ENCODE data around the gene HOXB9.

Gene HOXB9

GRCh38 chr17:48622857-48623256, 3.3 kb downstream of the HOXB9 start:
- DNase-seq = no peak

DNA sequence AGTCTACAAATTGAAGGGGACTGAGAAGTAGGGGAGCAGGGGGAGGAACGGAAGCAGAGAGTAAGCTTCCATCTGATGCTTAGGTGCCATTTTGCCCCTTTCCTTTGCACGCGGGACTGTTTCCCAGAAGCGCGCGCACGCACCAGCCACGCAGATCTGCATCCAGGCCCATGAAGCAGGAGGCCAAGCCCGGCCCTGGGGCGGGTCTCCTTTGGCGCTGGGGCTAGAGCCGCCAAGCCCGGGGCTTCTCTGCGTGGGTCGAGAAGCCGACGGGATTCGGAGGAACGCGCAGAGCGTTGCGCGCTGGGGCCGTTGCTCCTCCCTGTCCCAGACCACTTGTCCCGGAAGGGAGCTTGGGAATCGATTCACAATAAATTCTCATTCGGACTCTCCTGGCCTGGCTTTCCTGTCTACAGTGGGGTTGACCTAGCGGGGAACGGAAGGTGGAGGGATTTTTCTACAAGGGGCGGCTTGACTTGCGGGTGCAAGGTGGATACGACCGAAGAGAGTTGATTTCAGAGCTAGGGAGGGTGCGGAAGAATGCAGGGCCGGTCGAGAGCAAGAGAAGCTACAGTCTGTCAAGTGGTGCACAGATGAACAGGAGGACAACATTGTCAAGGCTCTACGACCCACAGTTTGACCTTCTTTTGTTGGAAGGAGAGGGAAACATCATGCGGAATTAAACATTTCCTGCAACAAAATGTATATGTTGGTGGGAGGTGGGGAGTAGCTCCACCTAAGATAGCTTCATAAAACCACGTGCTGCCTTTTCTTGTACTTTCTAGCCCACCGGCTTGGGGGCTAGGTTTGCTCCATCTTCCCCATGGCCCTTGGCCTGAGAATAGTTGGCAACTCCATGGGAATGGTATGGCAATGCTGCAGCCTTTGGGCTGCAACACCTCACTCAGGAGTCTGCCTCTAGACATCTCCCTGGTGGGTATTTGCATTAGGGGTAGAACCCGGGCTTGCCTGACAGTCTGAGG, 4.5 kb downstream of the HOXB9 start:
- DNase-seq = no peak

GRCh38 chr17:48620461-48621139, 5.6 kb downstream of the HOXB9 start:
- no peak for DNase-seq

- DNase-seq = no peak
Observed at GRCh38 chr17:48619826-48620449, 6.2 kb downstream of the HOXB9 start.

GRCh38 chr17:48618256-48618896, 7.8 kb downstream of the HOXB9 start:
- no peak for DNase-seq

DNA sequence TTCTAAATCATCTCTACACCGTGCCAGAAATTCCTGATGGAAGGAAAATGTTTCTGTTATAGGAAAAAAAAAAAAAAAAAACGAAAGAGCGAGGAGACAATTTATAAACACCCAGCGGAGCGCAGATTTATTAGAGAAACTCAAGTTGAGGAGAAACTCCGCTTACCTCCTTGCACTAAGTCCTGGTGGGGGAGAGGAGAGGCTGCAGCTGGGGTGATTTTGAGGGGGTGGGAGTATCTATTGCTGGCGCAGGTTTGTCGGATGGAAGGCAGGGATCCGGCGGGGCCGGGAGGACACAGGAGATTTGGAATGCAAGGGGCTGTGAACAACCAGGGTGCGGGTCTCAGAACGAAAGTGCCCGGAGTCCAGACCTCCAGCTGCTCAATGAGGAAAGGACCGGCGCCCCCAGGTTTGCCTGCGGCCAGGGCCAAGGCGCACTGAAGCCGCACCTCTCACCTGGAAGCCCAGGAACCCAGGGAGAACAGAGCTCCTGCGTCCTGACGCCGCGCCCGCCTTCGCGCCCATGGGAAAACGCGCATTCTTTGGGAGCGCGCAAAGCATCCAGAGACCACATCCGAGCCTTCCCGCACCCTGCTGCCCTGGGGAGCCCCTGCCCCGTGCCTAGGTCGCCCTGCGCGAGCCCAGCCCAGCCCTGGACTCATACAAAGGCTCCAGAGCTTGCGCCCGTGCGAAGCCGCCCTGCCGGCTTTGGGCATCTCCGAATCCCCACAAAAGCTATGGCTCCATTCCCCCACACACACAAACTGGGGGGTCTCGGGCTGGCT, 8.5 kb downstream of the HOXB9 start:
- no peak for DNase-seq

DNA sequence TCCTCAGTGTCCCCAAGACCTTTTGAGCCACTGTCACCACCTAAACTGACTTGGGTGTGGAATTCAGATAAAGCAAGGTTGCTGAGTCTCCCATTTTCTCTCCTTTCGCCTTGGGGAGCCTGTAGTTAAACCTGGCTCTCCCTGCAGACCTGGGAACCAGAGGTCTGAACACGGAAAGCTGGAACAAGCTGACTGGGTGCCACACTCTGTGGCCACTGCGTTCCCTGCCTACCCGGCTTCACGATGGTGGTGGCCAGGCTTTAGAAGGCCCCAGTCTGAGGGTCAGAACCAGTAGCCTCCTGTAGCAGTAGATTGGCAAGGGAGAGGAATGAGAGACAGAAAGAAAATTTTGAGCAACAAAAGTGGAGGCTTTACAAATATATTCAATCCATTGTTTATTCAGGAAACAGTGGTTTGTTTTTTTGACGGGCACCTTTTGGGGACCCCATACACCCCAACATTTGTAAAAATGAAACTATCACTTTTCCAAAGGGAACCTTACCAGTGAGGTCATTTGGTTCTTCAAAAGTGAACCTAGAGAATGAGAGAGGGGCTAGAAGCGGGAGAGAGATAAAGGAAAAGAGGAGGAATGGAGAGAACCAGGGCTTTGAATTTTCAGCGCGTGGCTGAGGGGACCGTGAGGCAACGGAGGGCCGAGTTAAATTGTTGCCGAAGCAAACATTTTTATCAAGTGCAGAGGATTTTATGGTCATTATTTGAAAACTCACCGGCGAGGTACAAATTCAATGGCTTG, 9.3 kb downstream of the HOXB9 start:
- DNase-seq = no peak

- no peak for DNase-seq
Observed at GRCh38 chr17:48615963-48616716, 10.0 kb downstream of the HOXB9 start.

- DNase-seq = no peak
Observed at GRCh38 chr17:48615047-48615962, 10.9 kb downstream of the HOXB9 start, which contains the start of gene HOXB8. HOXB8 (minus strand) TSS chr17:48615292; CDS start chr17:48614704, 588 bp downstream.

DNA sequence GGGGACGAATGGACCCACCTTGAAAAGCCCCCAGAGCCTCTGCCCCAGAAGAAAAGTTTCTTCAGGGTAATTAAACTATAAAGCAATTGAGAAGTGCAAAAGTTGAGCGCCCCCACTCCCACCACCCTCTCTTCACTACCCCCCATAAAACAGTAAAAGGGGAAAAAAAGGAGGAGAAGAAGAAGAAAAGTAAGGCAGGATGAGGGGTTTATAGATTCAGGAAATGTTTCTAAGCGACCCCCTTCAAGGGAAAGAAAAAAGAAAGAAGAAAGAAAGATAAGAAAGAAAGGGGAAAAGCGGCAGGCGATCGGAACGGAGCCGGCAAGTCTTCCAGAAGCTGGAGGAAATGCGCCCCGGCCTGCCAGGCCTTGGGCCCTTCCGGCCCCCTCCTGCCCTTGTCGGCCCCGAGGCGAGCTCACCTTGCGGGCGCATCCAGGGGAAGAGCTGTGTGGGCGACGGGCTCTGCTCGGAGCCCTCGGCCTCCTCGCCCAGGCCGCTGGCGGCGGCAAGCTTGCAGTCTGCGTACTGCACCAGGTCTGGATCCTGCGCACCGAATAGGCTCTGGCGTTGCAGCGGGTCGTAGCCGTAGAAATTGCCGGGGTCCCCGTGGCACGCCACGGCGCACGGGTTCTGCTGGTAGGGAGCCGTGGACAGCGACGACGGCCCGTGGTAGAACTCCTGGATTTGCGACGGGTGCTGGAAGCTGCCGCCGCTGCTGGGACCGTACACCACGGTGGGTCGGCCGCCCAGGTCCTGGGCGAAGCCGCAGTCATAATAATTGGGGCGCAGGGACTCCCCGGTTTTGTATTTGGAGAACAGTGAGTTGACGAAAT, 12.1 kb downstream of the HOXB9 start:
- DNase-seq = no peak

GRCh38 chr17:48612854-48613691, 13.1 kb downstream of the HOXB9 start:
- DNase-seq = no peak

DNA sequence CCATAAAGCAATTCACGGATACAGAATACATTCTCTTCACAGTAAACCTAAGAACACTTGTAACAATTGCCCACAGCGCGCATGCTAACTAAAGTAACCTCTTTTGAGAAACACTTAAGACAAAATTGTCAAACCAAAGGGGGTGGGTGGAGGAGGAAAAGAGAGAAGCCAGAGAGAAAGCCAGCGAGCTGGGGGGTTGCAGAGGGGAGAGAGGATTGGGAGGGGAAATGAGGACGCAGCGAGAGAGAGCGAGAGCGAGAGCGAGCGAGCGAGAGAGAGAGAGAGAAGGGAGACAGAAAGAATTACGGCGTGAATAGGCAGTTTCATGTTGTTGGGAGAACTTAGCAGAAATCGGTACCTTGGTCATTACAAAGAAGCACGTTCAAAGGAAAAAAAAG, 13.7 kb downstream of the HOXB9 start:
- no peak for DNase-seq

GRCh38 chr17:48611681-48612455, 14.3 kb downstream of the HOXB9 start:
- no peak for DNase-seq

DNA sequence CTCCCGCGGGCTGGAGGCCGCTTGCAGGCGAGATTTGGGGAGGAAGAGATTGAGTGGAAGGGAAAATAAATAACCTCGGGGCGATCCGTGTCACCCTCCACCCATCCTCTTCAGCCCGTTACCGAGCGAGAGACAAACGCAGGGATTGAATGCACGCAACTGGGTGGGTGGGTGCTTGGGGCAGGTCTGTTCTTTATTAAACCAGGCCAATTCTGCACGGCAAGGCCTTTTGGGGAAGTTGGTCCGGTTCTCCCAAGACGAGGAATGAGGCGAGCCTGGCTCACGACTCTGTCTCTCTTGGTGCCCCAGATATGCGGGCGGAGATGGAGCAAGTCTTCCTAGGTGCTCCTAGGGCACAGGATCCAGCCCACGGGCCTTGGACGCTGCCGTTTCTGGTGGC, 14.9 kb downstream of the HOXB9 start:
- no peak for DNase-seq

DNA sequence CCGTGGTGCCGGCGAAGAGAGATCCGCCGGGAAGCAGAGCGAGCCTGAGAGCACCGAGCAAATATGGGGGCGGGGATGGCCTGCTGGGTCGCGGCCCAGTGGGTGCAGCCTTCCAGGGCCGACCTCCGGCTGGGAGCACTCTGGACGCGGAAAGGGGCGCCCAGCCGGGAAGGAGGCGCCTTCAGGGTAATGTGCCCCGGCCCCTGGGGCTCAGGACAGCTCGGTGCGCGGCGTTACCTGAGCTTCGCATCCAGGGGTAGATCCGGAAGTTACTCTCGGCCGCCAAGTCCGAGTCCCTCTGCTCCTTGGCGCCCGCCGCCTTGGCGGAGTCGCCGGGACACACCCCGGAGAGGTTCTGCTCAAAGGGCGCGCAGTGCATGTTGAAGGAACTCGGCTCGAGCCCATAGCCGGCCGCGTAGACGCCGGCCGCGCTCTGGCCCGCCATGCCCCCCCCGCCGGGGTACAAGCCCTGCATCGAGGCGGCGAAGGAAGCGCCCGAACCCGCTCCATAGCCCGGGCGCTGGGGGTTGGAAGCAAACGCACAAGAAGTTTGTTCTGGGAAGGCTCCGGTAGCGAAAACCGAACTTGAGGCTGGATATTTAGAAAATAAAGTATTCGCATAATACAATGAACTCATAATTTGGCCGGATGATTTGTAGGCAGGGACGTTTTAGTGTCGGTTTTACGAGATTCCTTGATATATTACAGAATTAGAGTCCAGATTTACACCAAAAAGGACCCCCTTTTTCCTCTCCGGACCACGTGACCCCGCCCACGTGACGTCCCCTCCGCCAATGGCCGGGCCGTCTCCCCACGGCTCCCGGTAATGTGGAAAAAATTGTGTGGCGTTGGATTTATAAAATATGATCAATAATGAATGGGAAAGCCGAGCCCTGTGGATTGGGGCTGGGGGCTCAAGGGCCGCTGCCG, 15.6 kb downstream of the HOXB9 start, which contains the start of gene HOXB7:
Gene HOXB7 (minus strand): TSS at position 736 of the 930 bp plus-strand sequence. CDS start 99 bp downstream, at position 637.
- no peak for DNase-seq
